ENCODE results near the gene OGDHL. TPM values are rescaled to one million over a fixed set of nuclear protein-coding genes. Genes with fewer than 3 reads are reported as not detected.
"Not testable (repeated sequence)": the region's sequence is repeated elsewhere in the genome, so short reads cannot be mapped to it uniquely, and the experiment has no call there.

Gene OGDHL
- total RNA-seq, 1 experiment from 2014 or later: 1.1 TPM

- no peak for DNase-seq (ENCODE audit: low spot score)
Measured at GRCh38 chr10:49740346-49741107, 21.6 kb downstream of the OGDHL start.

- no peak for DNase-seq (ENCODE audit: low spot score)
Measured at GRCh38 chr10:49739426-49739825, 22.7 kb downstream of the OGDHL start.

- DNase-seq (ENCODE audit: low spot score): no peak
Measured at GRCh38 chr10:49738616-49739360, 23.3 kb downstream of the OGDHL start.

GRCh38 chr10:49737474-49738201 lies 24.5 kb downstream of the OGDHL start:
- no peak for DNase-seq (ENCODE audit: low spot score)

- DNase-seq (ENCODE audit: low spot score): no peak
Measured at GRCh38 chr10:49736564-49737113, 25.5 kb downstream of the OGDHL start.

GRCh38 chr10:49735848-49736563 lies 26.1 kb downstream of the OGDHL start:
- DNase-seq (ENCODE audit: low spot score): no peak

GRCh38 chr10:49735161-49735560 lies 27.0 kb downstream of the OGDHL start:
- no peak for DNase-seq (ENCODE audit: low spot score)

GRCh38 chr10:49734676-49735075 lies 27.4 kb downstream of the OGDHL start:
- DNase-seq (ENCODE audit: low spot score): no peak

- no peak for DNase-seq (ENCODE audit: low spot score)
Measured at GRCh38 chr10:49733866-49734265, 28.3 kb downstream of the OGDHL start.

GRCh38 chr10:49726593-49726992 lies 35.5 kb downstream of the OGDHL start:
- no peak for DNase-seq (ENCODE audit: low spot score)

- DNase-seq (ENCODE audit: low spot score): not testable (repeated sequence)
Measured at GRCh38 chr10:49715157-49715556, 47.0 kb downstream of the OGDHL start.

- DNase-seq (ENCODE audit: low spot score): no peak
Measured at GRCh38 chr10:49713266-49713665, 48.9 kb downstream of the OGDHL start.

GRCh38 chr10:49711481-49711880 lies 50.6 kb downstream of the OGDHL start:
- no peak for DNase-seq (ENCODE audit: low spot score)

- no peak for DNase-seq (ENCODE audit: low spot score)
Measured at GRCh38 chr10:49710966-49711365, 51.2 kb downstream of the OGDHL start.

GRCh38 chr10:49709934-49710333 lies 52.2 kb downstream of the OGDHL start:
- DNase-seq (ENCODE audit: low spot score): no peak

GRCh38 chr10:49707585-49707984 lies 54.5 kb downstream of the OGDHL start:
- DNase-seq (ENCODE audit: low spot score): no peak

GRCh38 chr10:49700997-49701396 lies 61.1 kb downstream of the OGDHL start:
- DNase-seq (ENCODE audit: low spot score): no peak

GRCh38 chr10:49700211-49700610 lies 61.9 kb downstream of the OGDHL start:
- DNase-seq (ENCODE audit: low spot score): no peak

GRCh38 chr10:49698679-49699078 lies 63.4 kb downstream of the OGDHL start:
- no peak for DNase-seq (ENCODE audit: low spot score)

GRCh38 chr10:49696311-49696710 lies 65.8 kb downstream of the OGDHL start:
- DNase-seq (ENCODE audit: low spot score): no peak

- DNase-seq (ENCODE audit: low spot score): no peak
Measured at GRCh38 chr10:49694466-49694865, 67.7 kb downstream of the OGDHL start.

GRCh38 chr10:49691588-49691987 lies 70.5 kb downstream of the OGDHL start:
- no peak for DNase-seq (ENCODE audit: low spot score)
